Measurements from ENCODE around the gene UCMA. TPM values are rescaled to one million over a fixed set of nuclear protein-coding genes. Genes with fewer than 3 reads are reported as not detected.

The UCMA gene
- total RNA-seq, 1 experiment from 2014 or later = not detected

GRCh38 chr10:13188593-13188992 is 45.6 kb downstream of the UCMA start:
- no peak for DNase-seq (ENCODE audit: low spot score)

- no peak for DNase-seq (ENCODE audit: low spot score)
Measured at GRCh38 chr10:13187135-13187534, 47.0 kb downstream of the UCMA start.

GRCh38 chr10:13184730-13185514 is 49.3 kb downstream of the UCMA start:
- DNase-seq (ENCODE audit: low spot score) = no peak

- no peak for DNase-seq (ENCODE audit: low spot score)
Measured at GRCh38 chr10:13184276-13184675, 49.9 kb downstream of the UCMA start.

- no peak for DNase-seq (ENCODE audit: low spot score)
Measured at GRCh38 chr10:13183625-13184024, 50.5 kb downstream of the UCMA start.

GRCh38 chr10:13182424-13182823 is 51.8 kb downstream of the UCMA start:
- DNase-seq (ENCODE audit: low spot score) = no peak

- no peak for DNase-seq (ENCODE audit: low spot score)
Measured at GRCh38 chr10:13180788-13181187, 53.4 kb downstream of the UCMA start.

- DNase-seq (ENCODE audit: low spot score) = no peak
Measured at GRCh38 chr10:13173616-13174015, 60.6 kb downstream of the UCMA start.

Small RNAs within 50 kb of the gene (small RNA-seq; reads per million reads assigned to genes)
- gene RNU6-6P = not detected

Other genes with a start within 250 kb of the UCMA start
- not detected in 2 replicates for gene CCDC3, start 232.7 kb downstream of the UCMA start, total RNA-seq (2014; rRNA removed; shearing (Covaris generic))
- gene OPTN, start 134.2 kb downstream of the UCMA start, total RNA-seq (2014; rRNA removed; shearing (Covaris generic)) = 20.3 and 21.2 TPM in 2 replicates
- gene MCM10, start 72.8 kb downstream of the UCMA start, total RNA-seq (2014; rRNA removed; shearing (Covaris generic)) = 14.5 and 20.1 TPM in 2 replicates
- gene PHYH, start 65.7 kb upstream of the UCMA start, total RNA-seq (2014; rRNA removed; shearing (Covaris generic)) = 4.6 and 6.0 TPM in 2 replicates
- 53.8 and 58.8 TPM in 2 replicates for gene SEPHS1, start 113.9 kb upstream of the UCMA start, total RNA-seq (2014; rRNA removed; shearing (Covaris generic))